Measurements from ENCODE around the gene RAB7B. TPM values are rescaled to one million over a fixed set of nuclear protein-coding genes. Genes with fewer than 3 reads are reported as not detected.
"Not testable (repeated sequence)": the region's sequence is repeated elsewhere in the genome, so short reads cannot be mapped to it uniquely, and the experiment has no call there.

RAB7B gene
- total RNA-seq, 1 experiment from 2014 or later, result 25.7 TPM

- Histone ChIP-seq H3K27me3 (no peaks in the 10 kb centered on the region), H3K36me3 (peaks cover 1% of the 10 kb centered on the region; the same call in 1 of the 2 replicates), H3K9me3 (no peaks in the 10 kb centered on the region), H3K4me3 (no peak overlapping the region)
- DNase-seq, result no peak
Observed at GRCh38 chr1:206005778-206006180, 2.6 kb upstream of the RAB7B start.

GRCh38 chr1:206005234-206005633, 2.0 kb upstream of the RAB7B start:
- no peak overlapping the region for H3K4me3 ChIP-seq
- DNase-seq, result no peak
- H3K9me3 ChIP-seq, result peaks cover 3% of the 10 kb centered on the region; the same call in 1 of the 2 replicates
- no peaks in the 10 kb centered on the region for H3K27me3 ChIP-seq
- peaks cover 7% of the 10 kb centered on the region for H3K36me3 ChIP-seq

DNA sequence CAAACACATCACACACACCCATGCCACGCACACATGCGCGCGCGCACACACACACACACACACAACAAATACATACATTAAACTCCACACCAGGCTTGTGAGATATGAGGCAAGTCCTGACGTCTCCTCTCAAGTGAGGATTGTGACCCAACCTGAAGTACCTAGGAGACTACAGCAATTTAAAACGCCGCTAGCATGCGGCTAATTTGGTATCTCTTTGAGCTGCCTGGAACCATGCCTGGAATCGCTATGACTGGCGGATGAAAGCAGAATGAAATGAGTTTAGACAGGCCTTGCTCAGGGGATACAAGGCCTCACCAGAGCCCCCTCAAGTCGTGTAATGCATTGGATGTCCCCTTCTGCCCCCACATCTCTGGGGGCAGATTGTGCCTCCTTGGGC, 1.6 kb upstream of the RAB7B start:
- no peak overlapping the region for H3K4me3 ChIP-seq
- no peaks in the 10 kb centered on the region for H3K27me3 ChIP-seq
- DNase-seq, result no peak
- H3K36me3 ChIP-seq, result peaks cover 11% of the 10 kb centered on the region
- peaks cover 4% of the 10 kb centered on the region; the same call in 1 of the 2 replicates for H3K9me3 ChIP-seq

GRCh38 chr1:206003854-206004800, 932 bp upstream of the RAB7B start:
- H3K36me3 ChIP-seq, result peaks cover 15% of the 10 kb centered on the region
- peaks cover 4% of the 10 kb centered on the region; the same call in 1 of the 2 replicates for H3K9me3 ChIP-seq
- DNase-seq, result no peak
- no peak overlapping the region for H3K4me3 ChIP-seq
- H3K27me3 ChIP-seq, result no peaks in the 10 kb centered on the region

DNA sequence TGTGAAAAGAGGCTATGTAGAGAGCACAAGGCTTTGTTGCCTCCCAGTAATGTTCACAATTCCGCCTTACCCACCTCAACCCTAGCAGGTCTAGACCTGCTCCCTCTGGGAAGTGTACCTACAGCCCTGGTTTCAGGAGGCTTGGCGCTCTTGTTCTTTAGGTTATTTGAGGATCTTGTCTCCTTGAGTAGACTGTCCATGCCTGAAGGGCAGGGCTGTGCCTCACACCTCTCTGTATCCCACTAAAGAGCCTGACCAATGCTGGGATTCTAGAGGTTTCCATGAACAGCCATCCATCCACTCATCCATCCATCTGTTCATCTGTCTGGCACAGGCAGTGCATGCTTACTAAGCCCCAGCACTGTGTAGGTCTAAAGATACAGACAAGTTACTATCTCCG, 1.0 kb downstream of the RAB7B start:
- Histone ChIP-seq H3K4me3 (peak overlapping the region; percentile 49), H3K9me3 (peaks cover 4% of the 10 kb centered on the region; the same call in 1 of the 2 replicates), H3K36me3 (peaks cover 17% of the 10 kb centered on the region), H3K27me3 (no peaks in the 10 kb centered on the region)
- DNase-seq, result no peak

DNA sequence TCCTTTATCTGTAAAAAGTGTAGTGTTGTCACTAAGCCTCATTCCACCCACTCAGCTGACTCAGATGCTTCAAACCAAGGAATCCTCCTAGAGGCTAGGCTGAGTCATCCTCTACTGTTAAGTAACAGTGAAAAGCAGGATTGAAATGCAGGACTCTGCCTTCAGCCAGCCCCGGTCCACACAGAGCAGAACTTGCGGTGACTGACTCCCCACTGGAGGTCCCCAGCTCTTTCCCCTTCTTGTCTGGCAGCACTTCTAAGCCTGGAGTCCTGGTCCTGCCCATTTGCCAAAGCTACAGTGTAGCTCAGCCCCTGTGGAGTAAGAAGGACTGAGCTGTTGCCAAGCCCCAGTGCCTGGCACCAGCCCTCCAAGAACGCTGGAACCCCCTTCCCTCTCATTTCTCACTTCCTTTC, 1.7 kb downstream of the RAB7B start:
- Histone ChIP-seq H3K9me3 (peaks cover 4% of the 10 kb centered on the region; the same call in 1 of the 2 replicates), H3K4me3 (peak overlapping the region; percentile 21)

DNA sequence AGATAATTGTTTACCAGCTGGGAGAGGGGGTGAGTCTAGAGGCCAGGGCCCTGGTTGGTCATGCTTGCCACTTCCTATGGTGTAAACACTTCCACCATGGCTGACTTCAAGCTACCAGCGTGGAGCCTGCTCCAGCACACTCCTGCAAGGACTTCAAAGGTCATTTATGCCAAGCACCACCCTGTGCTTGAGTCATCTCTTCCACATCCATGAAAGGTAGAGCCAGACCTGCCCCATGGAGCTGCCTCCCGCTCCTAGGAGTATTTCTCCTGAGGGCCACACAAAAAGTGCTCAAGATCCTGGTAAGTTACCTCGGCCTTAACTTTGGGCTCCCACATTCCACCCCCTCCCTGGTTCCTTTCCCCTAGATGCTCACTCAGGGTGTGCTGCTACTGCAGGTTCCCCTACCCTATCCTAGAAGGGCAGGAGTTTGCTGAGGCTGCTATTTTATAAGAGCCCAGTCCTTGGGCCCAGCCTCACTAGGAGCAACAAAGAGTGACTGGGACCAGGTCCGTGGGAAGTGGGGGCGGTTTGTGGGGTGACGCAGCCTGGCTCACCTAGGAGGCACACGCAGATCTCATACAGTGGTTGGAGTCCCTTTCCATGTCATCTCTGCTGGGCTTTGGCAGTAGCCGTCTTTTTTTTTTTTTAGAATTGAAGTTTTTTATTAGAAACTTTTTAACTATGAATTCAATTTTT, 2.4 kb downstream of the RAB7B start:
- peaks cover 4% of the 10 kb centered on the region; the same call in 1 of the 2 replicates for H3K9me3 ChIP-seq
- H3K4me3 ChIP-seq, result no peak overlapping the region
- no peaks in the 10 kb centered on the region for H3K27me3 ChIP-seq
- DNase-seq, result peak; percentile 54
- H3K36me3 ChIP-seq, result peaks cover 24% of the 10 kb centered on the region

More for the DNA sequence above, 1.7 kb downstream of the RAB7B start:
- Histone ChIP-seq H3K36me3 (peaks cover 22% of the 10 kb centered on the region), H3K27me3 (no peaks in the 10 kb centered on the region)
- DNase-seq, result peak; percentile 96

DNA sequence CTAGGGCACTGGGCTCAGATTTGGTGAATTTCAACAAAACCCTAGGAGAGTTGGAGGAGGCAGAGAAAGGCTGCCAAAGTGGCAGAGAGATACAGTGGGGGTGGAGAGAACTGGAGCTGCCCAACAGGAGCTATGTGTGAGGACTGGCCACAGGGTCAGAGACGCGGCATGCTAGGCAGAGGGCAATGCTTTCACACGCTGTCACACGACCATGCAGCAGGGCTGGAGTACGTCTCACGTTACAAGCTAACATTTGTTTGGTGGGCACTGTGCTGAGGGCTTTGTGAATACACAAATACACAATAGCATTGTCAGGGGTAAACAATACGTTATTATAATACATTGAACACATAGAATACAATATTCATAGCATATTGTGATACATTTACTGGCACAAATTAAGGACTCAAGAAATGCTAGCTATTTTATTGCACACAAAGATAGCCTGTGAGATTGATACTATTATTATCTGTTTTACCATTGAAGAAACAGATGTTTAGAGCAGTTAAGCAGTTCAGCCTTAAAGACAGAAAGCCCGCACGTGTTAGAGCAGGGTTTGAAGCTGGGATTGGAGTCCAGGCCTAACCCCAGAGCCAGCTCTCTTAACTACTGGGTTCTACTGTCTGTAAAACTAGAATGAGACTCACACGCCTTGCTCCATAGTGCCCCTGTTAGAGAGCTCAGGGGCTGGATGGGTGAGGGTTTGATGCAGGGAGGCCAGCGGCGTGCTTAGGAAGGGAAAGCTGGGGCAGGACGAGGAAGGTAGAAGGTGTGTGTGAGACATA, 4.5 kb downstream of the RAB7B start:
- H3K9me3 ChIP-seq, result peaks cover 4% of the 10 kb centered on the region; the same call in 1 of the 2 replicates
- H3K36me3 ChIP-seq, result peaks cover 31% of the 10 kb centered on the region
- no peak overlapping the region for H3K4me3 ChIP-seq
- no peaks in the 10 kb centered on the region for H3K27me3 ChIP-seq
- DNase-seq, result no peak

GRCh38 chr1:205996641-205997040, 6.6 kb downstream of the RAB7B start:
- H3K27me3 ChIP-seq, H3K4me3 ChIP-seq, DNase-seq, H3K9me3 ChIP-seq: not testable (repeated sequence)
- peaks cover 51% of the 10 kb centered on the region for H3K36me3 ChIP-seq

DNA sequence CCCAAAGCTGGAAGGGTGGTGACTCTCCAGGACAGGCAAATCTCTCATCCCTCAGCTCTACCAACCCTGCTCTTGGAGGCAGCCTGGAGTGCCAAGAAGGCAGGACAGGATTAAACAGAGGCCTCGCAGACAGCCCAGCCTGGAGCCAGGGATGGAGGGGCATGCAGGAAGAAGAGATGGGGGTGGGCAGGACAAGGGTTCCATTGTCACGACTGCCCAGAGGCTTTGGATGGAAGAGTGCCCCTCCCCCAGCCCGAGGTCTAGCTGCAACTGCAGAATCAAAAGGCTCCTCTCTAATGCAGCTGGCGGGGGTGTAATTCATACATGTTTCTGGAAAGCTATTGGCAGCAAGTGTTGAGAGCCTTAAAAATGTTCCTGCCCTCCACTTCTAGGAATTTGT, 8.8 kb downstream of the RAB7B start:
- peaks cover 49% of the 10 kb centered on the region for H3K36me3 ChIP-seq
- no peak for DNase-seq
- no peak overlapping the region for H3K4me3 ChIP-seq

GRCh38 chr1:205993068-205993467, 10.1 kb downstream of the RAB7B start:
- Histone ChIP-seq H3K9me3 (no peaks in the 10 kb centered on the region), H3K27me3 (no peaks in the 10 kb centered on the region), H3K36me3 (peaks cover 47% of the 10 kb centered on the region), H3K4me3 (no peak overlapping the region)
- no peak for DNase-seq

More for the DNA sequence above, 8.8 kb downstream of the RAB7B start:
- no peaks in the 10 kb centered on the region for H3K27me3 ChIP-seq
- H3K9me3 ChIP-seq, result no peaks in the 10 kb centered on the region

DNA sequence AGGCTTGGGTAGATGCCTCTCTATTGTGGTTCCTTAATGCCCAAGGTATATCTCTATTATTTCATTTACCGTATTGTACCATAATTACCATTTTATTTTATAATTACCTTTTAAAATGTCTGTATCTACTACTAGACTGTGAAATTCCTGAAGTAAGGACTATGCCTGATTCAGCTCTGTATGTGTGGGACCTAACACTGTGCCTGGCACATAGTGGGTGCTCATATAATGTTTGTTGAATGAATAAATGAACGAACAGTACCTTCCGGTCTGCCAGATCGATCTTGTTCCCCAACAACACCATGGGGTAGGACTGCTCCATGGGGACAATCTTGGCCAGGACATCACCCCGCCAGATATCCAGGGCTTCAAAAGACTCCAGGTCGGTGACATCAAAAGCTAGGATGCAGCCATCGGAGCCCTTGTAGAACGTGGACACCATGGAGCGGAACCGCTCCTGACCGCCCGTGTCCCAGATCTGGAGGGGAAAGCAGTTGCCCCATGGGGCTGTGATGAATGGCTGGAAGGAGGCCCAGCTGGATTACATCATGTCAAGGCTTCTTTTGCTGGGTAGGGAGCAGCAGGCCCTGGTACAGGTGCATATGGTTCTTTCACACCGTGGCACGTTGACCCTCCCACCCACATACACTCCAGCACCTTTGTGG, 10.8 kb downstream of the RAB7B start:
- H3K36me3 ChIP-seq, result peaks cover 49% of the 10 kb centered on the region
- no peak overlapping the region for H3K4me3 ChIP-seq
- H3K27me3 ChIP-seq, result no peaks in the 10 kb centered on the region
- DNase-seq, result no peak
- no peaks in the 10 kb centered on the region for H3K9me3 ChIP-seq

GRCh38 chr1:205991237-205991636, 12.0 kb downstream of the RAB7B start:
- H3K27me3 ChIP-seq, result no peaks in the 10 kb centered on the region
- H3K9me3 ChIP-seq, result no peaks in the 10 kb centered on the region
- H3K4me3 ChIP-seq, result no peak overlapping the region
- DNase-seq, result no peak
- H3K36me3 ChIP-seq, result peaks cover 41% of the 10 kb centered on the region

DNA sequence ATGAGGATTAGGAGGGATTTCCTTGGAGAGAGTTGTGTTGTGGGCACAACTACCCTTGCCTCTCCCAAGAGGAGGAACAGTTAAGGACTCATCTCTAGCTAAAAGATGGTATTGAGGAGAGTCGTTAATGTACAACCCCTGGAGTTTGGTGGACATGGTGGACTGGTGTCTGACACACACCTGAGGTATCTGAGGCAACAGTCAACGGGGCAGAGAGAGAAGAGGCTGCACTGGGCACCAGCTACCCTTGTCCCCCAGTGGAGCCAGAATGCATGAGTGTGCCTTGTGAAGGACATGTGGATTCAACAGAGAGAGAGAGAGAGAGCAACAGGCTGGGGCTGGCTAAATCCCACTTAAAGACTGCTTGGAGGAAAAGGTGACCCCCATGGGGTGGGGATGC, 13.0 kb downstream of the RAB7B start:
- H3K36me3 ChIP-seq, result peaks cover 42% of the 10 kb centered on the region
- H3K27me3 ChIP-seq, result no peaks in the 10 kb centered on the region
- H3K9me3 ChIP-seq, result no peaks in the 10 kb centered on the region
- H3K4me3 ChIP-seq, result no peak overlapping the region
- DNase-seq, result no peak

DNA sequence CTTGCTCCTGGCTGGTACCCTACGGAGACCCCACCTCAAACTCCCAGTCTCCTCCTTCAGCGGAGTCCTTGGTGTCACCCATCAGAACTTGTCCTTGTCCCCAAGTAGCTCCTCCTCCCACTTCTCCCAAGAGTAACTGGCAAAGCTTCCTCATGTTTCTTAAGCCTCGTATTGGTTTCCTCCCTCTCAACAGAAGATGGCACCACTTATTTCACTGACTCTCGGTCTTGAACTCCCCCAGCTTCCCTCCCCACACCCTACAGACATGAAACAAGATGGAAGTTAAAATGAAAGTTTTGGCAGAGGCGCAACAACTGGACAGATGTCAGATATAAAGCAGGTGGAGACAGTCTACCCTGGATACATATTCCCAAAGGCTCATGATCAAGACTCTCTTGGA, 13.4 kb downstream of the RAB7B start:
- no peaks in the 10 kb centered on the region for H3K27me3 ChIP-seq
- no peak for DNase-seq

GRCh38 chr1:205988585-205988995, 14.6 kb downstream of the RAB7B start:
- DNase-seq, result no peak
- no peaks in the 10 kb centered on the region for H3K9me3 ChIP-seq
- no peak overlapping the region for H3K4me3 ChIP-seq
- H3K27me3 ChIP-seq, result no peaks in the 10 kb centered on the region
- H3K36me3 ChIP-seq, result peaks cover 52% of the 10 kb centered on the region

More for the DNA sequence above, 13.4 kb downstream of the RAB7B start:
- no peaks in the 10 kb centered on the region for H3K9me3 ChIP-seq
- peaks cover 47% of the 10 kb centered on the region for H3K36me3 ChIP-seq
- H3K4me3 ChIP-seq, result no peak overlapping the region

Measured in MG63 (cell line).